Measurements from ENCODE around the gene C2.

DNA sequence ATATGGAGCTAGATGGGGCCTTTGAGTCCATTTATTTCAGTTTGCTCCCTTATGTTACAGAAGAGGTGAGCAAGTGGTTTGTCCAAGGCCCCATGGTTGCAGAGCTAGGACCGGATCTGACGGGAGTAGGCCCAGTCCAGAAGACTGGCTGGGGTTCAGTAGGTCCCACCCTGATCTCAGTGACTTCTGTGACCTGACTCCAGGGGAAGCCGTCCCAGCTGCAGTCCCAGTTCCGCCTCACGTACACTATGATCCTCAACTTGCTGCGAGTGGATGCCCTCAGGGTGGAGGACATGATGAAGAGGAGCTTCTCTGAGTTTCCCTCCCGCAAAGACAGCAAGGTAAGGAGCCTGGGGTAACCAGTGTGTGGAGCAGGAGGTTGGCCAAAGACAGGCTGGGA is 39.0 kb downstream of the C2 start:
- TF ChIP-seq, protein P1, sequence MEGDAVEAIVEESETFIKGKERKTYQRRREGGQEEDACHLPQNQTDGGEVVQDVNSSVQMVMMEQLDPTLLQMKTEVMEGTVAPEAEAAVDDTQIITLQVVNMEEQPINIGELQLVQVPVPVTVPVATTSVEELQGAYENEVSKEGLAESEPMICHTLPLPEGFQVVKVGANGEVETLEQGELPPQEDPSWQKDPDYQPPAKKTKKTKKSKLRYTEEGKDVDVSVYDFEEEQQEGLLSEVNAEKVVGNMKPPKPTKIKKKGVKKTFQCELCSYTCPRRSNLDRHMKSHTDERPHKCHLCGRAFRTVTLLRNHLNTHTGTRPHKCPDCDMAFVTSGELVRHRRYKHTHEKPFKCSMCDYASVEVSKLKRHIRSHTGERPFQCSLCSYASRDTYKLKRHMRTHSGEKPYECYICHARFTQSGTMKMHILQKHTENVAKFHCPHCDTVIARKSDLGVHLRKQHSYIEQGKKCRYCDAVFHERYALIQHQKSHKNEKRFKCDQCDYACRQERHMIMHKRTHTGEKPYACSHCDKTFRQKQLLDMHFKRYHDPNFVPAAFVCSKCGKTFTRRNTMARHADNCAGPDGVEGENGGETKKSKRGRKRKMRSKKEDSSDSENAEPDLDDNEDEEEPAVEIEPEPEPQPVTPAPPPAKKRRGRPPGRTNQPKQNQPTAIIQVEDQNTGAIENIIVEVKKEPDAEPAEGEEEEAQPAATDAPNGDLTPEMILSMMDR (IDR thresholded peaks at IDR 0.05) = no peak
- TF ChIP-seq POLR2A (IDR thresholded peaks at IDR 0.05) (no peak), POLR2AphosphoS5 (IDR thresholded peaks at IDR 0.05) (no peak), EP300 (IDR thresholded peaks at IDR 0.05) (no peak)

Data from stomach (tissue), 4 donors.